A673 (cell line): ENCODE data around the gene CDKN1A. TPM values are rescaled to one million over a fixed set of nuclear protein-coding genes. Genes with fewer than 3 reads are reported as not detected.

ENCODE experiments used
- BruUV-seq: library from RNA; stranded (reverse); fragments of 400-500 nt; replicated peaks from 2 replicates; lab custom pipeline; 2021; lab: Mats Ljungman, UMichigan
- CTCF ChIA-PET: fragments of 300-600 bp; sonication (Branson Sonifier 250); formaldehyde crosslinking; loops from one replicate; lab custom pipeline; 2022; ENCODE audit warnings: antibody characterized with exemption; lab: Charles Lee
- POLR2A ChIA-PET: fragments of 300-600 bp; sonication (Branson Sonifier 250); formaldehyde crosslinking; loops from one replicate; lab custom pipeline; 2022; ENCODE audit warnings: antibody characterized with exemption; ENCODE audit not compliant: low non-redundant PET; lab: Charles Lee
- DNase-seq: peaks from one replicate; pipeline ENCODE4 v3.0.0-alpha.2; 2015; ENCODE audit warnings: low spot score
- H3K27ac ChIP-seq: fragments of 200-600 bp; sonication (generic); 2 replicates; pipeline ENCODE4 v1.5.1; 2016; ENCODE audit warnings: mixed run types, low read depth, mild to moderate bottlenecking, mixed read lengths, antibody characterized with exemption, low read length; ENCODE audit not compliant: poor library complexity, severe bottlenecking
- H3K27me3 ChIP-seq: fragments of 200-600 bp; sonication (generic); replicated peaks from 2 replicates; pipeline ENCODE4 v1.6.1; 2017; ENCODE audit warnings: mixed run types, low read depth, mild to moderate bottlenecking, mixed read lengths, antibody characterized with exemption, low read length; ENCODE audit not compliant: insufficient read depth, poor library complexity
- H3K36me3 ChIP-seq: fragments of 200-600 bp; sonication (generic); 2 replicates; pipeline ENCODE4 v1.6.1; 2016; ENCODE audit warnings: mixed run types, mild to moderate bottlenecking, mixed read lengths, antibody characterized with exemption, low read length; ENCODE audit not compliant: insufficient read depth, poor library complexity, severe bottlenecking
- H3K4me1 ChIP-seq: fragments of 200-600 bp; sonication (generic); 2 replicates; pipeline ENCODE4 v1.6.1; 2017; ENCODE audit warnings: mixed run types, mild to moderate bottlenecking, mixed read lengths, antibody characterized with exemption, low read length; ENCODE audit not compliant: insufficient read depth, poor library complexity, severe bottlenecking
- H3K4me3 ChIP-seq: fragments of 200-600 bp; sonication (generic); 2 replicates; pipeline ENCODE4 v1.5.1; 2016; ENCODE audit warnings: low read depth, mixed run types, mild to moderate bottlenecking, mixed read lengths, low read length; ENCODE audit not compliant: poor library complexity, severe bottlenecking
- H3K9me3 ChIP-seq: fragments of 200-600 bp; sonication (generic); 2 replicates; pipeline ENCODE4 v1.6.1; 2016; ENCODE audit warnings: mixed run types, low read depth, mild to moderate bottlenecking, mixed read lengths, antibody characterized with exemption, low read length; ENCODE audit not compliant: poor library complexity, severe bottlenecking
- CTCF ChIP-seq: fragments of 300-800, 200-600 bp; sonication (generic); conservative IDR thresholded peaks from 2 replicates; pipeline ENCODE4 v1.5.1; 2017; ENCODE audit warnings: low read depth, mild to moderate bottlenecking, antibody characterized with exemption, low read length, moderate library complexity, mixed read lengths
- EZH2 ChIP-seq: fragments of 200-600 bp; sonication (generic); IDR thresholded peaks from 2 replicates; pipeline ENCODE4 v1.6.1; 2017; ENCODE audit warnings: borderline replicate concordance, low read depth, mild to moderate bottlenecking, mixed read lengths, antibody characterized with exemption, low read length; ENCODE audit not compliant: poor library complexity, severe bottlenecking
- intact Hi-C: fragments of 100-400 bp; cut with micrococcal nuclease; formaldehyde crosslinking; loops from one replicate; pipeline ENCODE4 v1.10.0; 2022; ENCODE audit not compliant: unreplicated experiment
- total RNA-seq: library from RNA; stranded (reverse); gene quantifications from 2 replicates; pipeline ENCODE4 v1.2.3, GENCODE V29; 2021

Gene CDKN1A
- total RNA-seq, 1 experiment from 2014 or later = 33.6 TPM

DNA sequence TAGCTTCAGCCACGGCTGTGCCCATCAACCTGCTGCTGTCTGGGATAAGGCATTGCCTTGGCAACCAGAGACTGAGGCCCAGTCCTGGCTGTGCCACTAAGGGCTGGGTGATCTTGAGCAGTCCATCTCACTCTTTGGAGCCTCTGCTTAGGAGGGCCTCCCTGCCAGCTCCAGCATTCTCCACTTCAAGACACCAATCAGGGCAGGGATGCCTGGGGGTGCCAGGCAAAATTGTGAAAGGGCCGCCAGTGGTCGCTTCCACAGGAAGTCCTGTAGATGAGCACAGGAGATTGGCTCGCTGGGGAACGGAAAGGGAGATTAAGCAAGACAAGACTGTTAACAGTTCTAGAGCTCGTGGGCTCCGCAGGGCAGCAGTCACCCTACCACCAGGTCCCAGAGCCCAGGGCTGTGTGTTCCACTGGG lies 19.0 kb downstream of the CDKN1A start, which contains the start of gene RAB44:
Gene RAB44, plus strand, starts transcription at position 346 of the 423 bp plus-strand sequence. CDS start 6,410 bp downstream, outside the sequence.
- DNase-seq = no peak
- Histone ChIP-seq H3K36me3 (no peaks in the 10 kb centered on the region), H3K4me1 (no peaks in the 10 kb centered on the region), H3K27ac (no peak within 1 kb of the TSS), H3K27me3 (no peaks in the 10 kb centered on the region), H3K4me3 (no peak within 1 kb of the TSS), H3K9me3 (no peaks in the 10 kb centered on the region)
- TF ChIP-seq EZH2 (no peak), CTCF (no peak)
- ChIA-PET CTCF (no interaction called here), POLR2A (no interaction called here)
- no TSS peak for BruUV-seq
- intact Hi-C loops = no loop called here

DNA sequence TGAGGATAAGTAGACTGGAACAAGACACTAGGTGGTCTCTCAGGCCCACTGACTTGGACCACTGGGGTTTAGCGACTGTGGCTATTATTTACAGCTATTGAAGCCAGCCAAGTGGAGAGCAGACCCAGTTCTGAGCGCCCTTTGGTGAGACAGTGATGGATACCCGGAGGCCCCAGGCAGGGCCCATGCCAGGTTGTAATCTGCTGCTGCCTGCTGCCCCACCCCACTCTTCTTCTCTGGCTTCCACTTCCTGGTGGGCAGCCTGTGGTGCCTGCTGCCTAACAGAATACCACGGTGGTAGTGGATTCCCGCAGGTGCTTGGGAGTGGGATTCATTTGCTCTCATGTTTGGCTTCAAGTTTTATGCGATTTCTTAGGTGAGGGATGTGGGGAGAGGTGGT lies 19.7 kb downstream of the CDKN1A start:
- BruUV-seq = no TSS peak
- intact Hi-C loops = no loop called here
- no peak overlapping the region for H3K4me3 ChIP-seq
- ChIA-PET POLR2A (no interaction called here), CTCF (no interaction called here)
- H3K36me3 ChIP-seq = no peaks in the 10 kb centered on the region
- TF ChIP-seq EZH2 (no peak), CTCF (no peak)
- DNase-seq = no peak
- no peaks in the 10 kb centered on the region for H3K27me3 ChIP-seq
- H3K4me1 ChIP-seq = no peaks in the 10 kb centered on the region
- no peaks in the 10 kb centered on the region for H3K9me3 ChIP-seq
- no peak overlapping the region for H3K27ac ChIP-seq

DNA sequence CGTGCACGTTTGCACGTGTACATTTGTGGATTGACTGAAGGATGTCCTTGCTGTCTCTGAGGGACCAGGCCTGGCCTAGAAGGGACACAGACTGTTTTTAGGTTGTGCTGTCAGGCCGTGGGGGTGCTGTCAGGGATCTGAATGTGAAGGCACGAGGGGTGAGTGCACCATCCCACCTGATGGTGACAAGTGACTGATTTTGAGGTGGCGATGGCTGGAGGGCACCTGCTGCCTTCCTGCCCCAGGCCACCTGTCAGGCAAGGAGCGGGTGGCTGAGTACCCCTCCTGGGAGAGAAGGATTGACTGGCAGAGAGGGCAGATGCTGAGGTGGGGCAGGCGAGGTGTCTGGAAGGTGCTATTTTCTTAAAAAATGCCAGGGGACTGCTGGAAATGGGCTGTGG lies 20.4 kb downstream of the CDKN1A start:
- no peaks in the 10 kb centered on the region for H3K9me3 ChIP-seq
- intact Hi-C loops = no loop called here
- H3K27me3 ChIP-seq = no peaks in the 10 kb centered on the region
- TF ChIP-seq CTCF = no peak
- no peak for TF ChIP-seq EZH2
- H3K4me3 ChIP-seq = no peak overlapping the region
- no peaks in the 10 kb centered on the region for H3K36me3 ChIP-seq
- POLR2A ChIA-PET = no interaction called here
- BruUV-seq = no TSS peak
- H3K27ac ChIP-seq = no peak overlapping the region
- CTCF ChIA-PET = no interaction called here
- DNase-seq = no peak
- H3K4me1 ChIP-seq = no peaks in the 10 kb centered on the region
